ENCODE data around the gene GHR. TPM values are rescaled to one million over a fixed set of nuclear protein-coding genes. Genes with fewer than 3 reads are reported as not detected.

GHR gene
- total RNA-seq: 10 to 100 TPM in 2 of 4 donors, 1 to 10 TPM in 2; 6.5 to 27.2 (median 9.6) TPM

- 0% methylated on average over 1 to 5 of the region's 60 CpGs for WGBS, 2 donors (ENCODE audit: low coverage in 1 of 2)
- ATAC-seq: peak; percentile 93
Observed at GRCh38 chr5:42423285-42424165, at the start of gene GHR. GHR (plus strand) TSS chr5:42423439; CDS start chr5:42565875, 142,436 bp downstream.

GRCh38 chr5:42374679-42375273 lies 48.5 kb upstream of the GHR start:
- Histone ChIP-seq H3K4me3 (no peak overlapping the region), H3K36me3 (no peaks in the 10 kb centered on the region), H3K27ac (no peak overlapping the region), H3K4me1 (no peaks in the 10 kb centered on the region), H3K9me3 (no peaks in the 10 kb centered on the region), H3K27me3 (no peaks in the 10 kb centered on the region)
- 80 to 81% methylated on average over 3 to 5 of the region's 5 CpGs for WGBS, 2 donors (ENCODE audit: low coverage in 1 of 2)
- TF ChIP-seq POLR2A (IDR thresholded peaks at IDR 0.05) (no peak), POLR2AphosphoS5 (IDR thresholded peaks at IDR 0.05) (no peak), CTCF (IDR thresholded peaks at IDR 0.05) (no peak), EP300 (IDR thresholded peaks at IDR 0.05) (no peak)
- ATAC-seq: no peak

More at GRCh38 chr5:42423285-42424165, at the start of gene GHR:
- Histone ChIP-seq H3K36me3 (no peaks in the 10 kb centered on the region), H3K27me3 (no peaks in the 10 kb centered on the region), H3K4me3 (peak within 1 kb of the TSS; percentile 55 to 71), H3K27ac (peak within 1 kb of the TSS; percentile 22 to 88 (median 86)), H3K9me3 (no peaks in the 10 kb centered on the region), H3K4me1 (peaks cover 0 to 38% (median 18%) of the 10 kb centered on the region in 3 donors)
- TF ChIP-seq EP300 (IDR thresholded peaks at IDR 0.05): no peak
- peak; percentile 60 for TF ChIP-seq POLR2AphosphoS5 (IDR thresholded peaks at IDR 0.05)
- TF ChIP-seq CTCF (IDR thresholded peaks at IDR 0.05): peak; percentile 78 to 92 (median 86)
- TF ChIP-seq POLR2A (IDR thresholded peaks at IDR 0.05): peak in 1 of 2 donors; percentile 13

GRCh38 chr5:42377496-42377895 lies 45.7 kb upstream of the GHR start:
- WGBS, 2 donors (ENCODE audit: low coverage in 1 of 2): 8 to 10% methylated on average over 1 of the region's 1 CpG
- no peaks in the 10 kb centered on the region for H3K27me3 ChIP-seq
- no peak overlapping the region for H3K27ac ChIP-seq
- no peaks in the 10 kb centered on the region for H3K4me1 ChIP-seq
- no peak overlapping the region for H3K4me3 ChIP-seq
- no peaks in the 10 kb centered on the region for H3K36me3 ChIP-seq
- no peaks in the 10 kb centered on the region for H3K9me3 ChIP-seq
- peak; percentile 19 for ATAC-seq
- no peak for TF ChIP-seq POLR2AphosphoS5 (IDR thresholded peaks at IDR 0.05)
- no peak for TF ChIP-seq CTCF (IDR thresholded peaks at IDR 0.05)
- TF ChIP-seq POLR2A (IDR thresholded peaks at IDR 0.05): no peak
- TF ChIP-seq EP300 (IDR thresholded peaks at IDR 0.05): no peak

GRCh38 chr5:42381973-42382372 lies 41.3 kb upstream of the GHR start:
- no peak overlapping the region for H3K4me3 ChIP-seq
- H3K36me3 ChIP-seq: no peaks in the 10 kb centered on the region
- no peak for ATAC-seq
- H3K27me3 ChIP-seq: no peaks in the 10 kb centered on the region
- TF ChIP-seq POLR2AphosphoS5 (IDR thresholded peaks at IDR 0.05): no peak
- TF ChIP-seq EP300 (IDR thresholded peaks at IDR 0.05): no peak
- TF ChIP-seq CTCF (IDR thresholded peaks at IDR 0.05): no peak
- TF ChIP-seq POLR2A (IDR thresholded peaks at IDR 0.05): no peak
- no peak overlapping the region for H3K27ac ChIP-seq
- H3K9me3 ChIP-seq: no peaks in the 10 kb centered on the region
- H3K4me1 ChIP-seq: no peaks in the 10 kb centered on the region
- 95% methylated on average over 2 of the region's 2 CpGs for WGBS, 2 donors (ENCODE audit: low coverage in 1 of 2)
